GM18907 (cell line): ENCODE measurements around the gene PKDREJ.
"Not testable (repeated sequence)": the region's sequence is repeated elsewhere in the genome, so short reads cannot be mapped to it uniquely, and the experiment has no call there.

Source experiments
- ATAC-seq: cut with Tn5 transposase; IDR thresholded peaks from one replicate; pipeline ENCODE4 v1.9.1; 2021; ENCODE audit warnings: mild to moderate bottlenecking, moderate library complexity; ENCODE audit not compliant: unreplicated experiment

Gene PKDREJ, protein sequence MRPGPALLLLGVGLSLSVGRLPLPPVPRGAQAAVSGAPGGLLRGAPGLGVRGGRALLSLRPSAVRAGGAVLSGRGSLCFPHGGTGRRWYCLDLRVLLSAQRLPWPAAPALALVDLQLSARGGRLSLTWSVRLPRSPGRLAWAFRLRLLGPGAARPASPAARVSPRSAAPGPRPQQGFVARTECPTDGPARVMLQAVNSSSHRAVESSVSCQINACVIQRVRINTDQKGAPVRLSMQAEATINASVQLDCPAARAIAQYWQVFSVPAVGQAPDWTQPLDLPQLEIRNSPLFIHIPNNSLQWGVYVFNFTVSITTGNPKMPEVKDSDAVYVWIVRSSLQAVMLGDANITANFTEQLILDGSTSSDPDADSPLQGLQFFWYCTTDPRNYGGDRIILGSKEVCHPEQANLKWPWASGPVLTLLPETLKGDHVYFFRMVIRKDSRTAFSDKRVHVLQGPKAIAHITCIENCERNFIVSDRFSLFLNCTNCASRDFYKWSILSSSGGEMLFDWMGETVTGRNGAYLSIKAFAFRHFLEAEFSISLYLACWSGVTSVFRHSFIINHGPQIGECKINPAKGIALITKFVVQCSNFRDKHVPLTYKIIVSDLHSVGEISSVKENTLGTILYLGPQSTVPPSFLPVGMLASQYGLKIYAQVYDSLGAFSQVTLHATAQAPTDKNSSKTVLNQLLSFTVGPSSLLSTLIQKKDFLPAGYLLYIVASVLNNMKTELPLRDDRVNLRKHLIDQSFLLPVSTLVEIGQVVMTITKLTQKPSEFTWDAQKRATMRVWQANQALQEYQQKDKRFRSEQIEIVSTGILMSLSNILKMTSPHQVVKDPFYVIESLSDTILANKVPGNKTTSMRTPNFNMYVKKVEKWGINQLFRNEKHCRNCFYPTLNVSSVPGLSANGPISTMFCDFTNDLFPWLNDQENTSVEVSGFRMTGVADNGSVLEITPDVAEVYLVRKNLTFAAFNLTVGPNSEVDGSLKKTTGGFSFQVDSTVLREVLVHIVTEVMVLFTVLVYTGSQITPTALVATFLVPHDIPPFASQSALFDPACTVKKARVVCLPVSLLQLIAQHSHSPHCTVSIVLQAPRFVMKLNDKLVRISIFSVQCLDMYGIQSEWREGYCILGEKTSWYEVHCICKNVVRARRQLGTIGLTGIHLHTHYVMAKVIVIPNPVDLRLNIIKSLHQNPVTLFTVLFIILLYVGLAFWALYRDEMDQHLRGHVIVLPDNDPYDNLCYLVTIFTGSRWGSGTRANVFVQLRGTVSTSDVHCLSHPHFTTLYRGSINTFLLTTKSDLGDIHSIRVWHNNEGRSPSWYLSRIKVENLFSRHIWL (N-terminal part only)

GRCh38 chr22:46263216-46263590 is at the start of gene PKDREJ:
TSS of gene PKDREJ (minus strand) at chr22:46263343. CDS start at chr22:46263322, 21 bp downstream.
- ATAC-seq, result no peak

GRCh38 chr22:46312848-46313247 is 49.7 kb upstream of the PKDREJ start:
- ATAC-seq, result not testable (repeated sequence)

- no peak for ATAC-seq
These were observed 48.9 kb upstream of the PKDREJ start for GRCh38 chr22:46312056-46312455.

- ATAC-seq, result no peak
These were observed 46.5 kb upstream of the PKDREJ start for GRCh38 chr22:46309526-46310085.

DNA sequence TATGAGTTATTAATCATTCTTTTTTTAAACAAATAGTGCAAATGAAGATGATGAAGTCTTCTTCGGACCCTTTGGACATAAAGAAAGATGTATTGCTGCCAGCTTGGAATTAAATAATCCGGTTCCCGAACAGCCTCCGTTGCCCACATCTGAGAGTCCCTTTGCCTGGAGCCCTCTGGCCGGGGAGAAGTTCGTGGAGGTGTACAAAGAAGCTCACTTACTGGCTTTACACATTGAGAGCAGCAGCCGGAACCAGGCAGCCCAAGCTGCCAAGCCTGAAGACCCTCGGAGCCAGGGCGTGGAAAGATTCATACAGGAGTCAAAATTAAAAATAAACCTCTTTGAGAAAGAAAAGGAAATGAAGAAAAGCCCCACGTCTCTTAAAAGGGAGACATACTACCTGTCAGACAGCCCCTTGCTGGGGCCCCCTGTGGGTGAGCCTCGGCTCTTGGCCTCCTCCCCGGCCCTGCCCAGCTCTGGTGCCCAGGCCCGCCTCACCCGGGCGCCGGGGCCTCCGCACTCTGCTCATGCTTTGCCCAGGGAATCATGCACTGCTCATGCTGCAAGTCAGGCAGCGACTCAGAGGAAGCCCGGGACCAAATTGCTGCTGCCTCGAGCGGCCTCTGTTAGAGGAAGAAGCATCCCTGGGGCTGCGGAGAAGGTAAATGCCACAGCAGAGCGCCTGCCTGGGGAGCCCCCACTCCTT is 45.3 kb upstream of the PKDREJ start:
- no peak for ATAC-seq

DNA sequence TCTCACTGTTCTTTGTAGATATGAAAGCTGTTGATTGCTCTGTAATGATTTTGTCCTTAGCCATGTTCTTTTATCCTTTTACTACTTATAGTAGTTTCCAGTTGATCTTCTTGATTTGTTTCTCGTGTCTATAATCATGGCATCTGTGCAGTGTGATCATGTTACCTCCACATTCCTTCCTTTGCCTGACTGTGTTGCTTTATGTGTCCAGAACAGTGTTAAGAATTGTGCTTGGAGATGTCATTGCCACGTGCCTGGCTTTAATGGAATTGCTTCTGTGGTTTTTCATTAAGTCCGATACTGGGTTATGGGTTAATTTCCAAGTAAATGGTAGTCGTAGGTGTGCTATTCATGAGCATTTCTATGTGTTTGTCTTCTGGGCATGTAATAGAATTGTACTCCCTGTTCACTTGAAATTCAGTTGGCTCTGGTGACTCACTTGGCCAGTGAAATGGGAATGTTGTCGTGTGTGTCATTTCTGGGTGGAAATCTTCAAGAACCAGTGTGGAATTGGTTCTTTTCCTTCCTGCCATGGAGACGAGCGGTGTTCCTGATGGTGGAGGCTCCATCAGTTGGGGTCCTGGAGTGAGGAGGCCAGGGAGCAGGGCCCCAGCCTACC is 40.3 kb upstream of the PKDREJ start:
- ATAC-seq, result no peak

DNA sequence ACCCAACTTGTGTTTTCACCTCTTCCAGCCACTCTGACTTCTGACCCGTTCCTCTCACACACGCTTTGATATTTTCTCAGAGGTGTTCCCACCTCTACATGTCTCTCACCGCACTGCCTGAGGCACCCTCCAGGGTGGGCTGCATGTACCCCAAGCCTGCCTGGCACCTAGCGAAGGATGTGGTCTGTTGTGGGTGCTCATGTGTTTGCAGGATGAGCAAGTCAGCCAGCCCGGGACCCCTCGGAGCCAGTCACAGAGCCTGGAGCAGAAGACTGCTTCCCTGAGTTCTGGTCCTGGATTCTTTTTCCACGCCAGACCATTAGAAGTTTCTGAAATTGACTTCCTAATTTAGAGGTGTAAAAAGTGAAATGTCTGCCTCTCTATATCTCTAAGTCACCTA is 37.3 kb upstream of the PKDREJ start:
- no peak for ATAC-seq

DNA sequence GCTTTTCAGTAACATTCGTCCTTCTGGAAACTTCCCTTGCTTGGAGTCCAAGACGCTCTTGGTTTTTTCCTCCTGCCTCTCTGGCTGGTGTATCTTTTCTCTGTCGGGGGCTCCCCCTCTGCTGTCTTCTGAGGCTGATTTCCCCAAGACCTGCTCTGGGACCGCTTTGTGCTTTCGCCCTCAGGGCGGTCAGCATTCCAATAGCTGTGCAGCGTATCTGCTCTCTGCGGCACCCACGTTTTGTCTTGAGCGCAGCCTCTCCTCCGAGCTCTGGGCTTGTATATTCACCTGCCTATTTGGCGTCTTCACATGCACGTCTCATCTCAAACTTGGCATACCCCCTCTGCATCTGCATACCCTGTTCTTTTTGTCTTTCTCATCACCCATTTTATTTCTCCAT is 36.0 kb upstream of the PKDREJ start:
- ATAC-seq, result no peak

- peak; percentile 18 for ATAC-seq
These were observed 34.1 kb upstream of the PKDREJ start for GRCh38 chr22:46297151-46297812.

- ATAC-seq, result peak; percentile 90
These were observed 33.4 kb upstream of the PKDREJ start, which contains the start of gene GTSE1 for GRCh38 chr22:46296257-46297150. TSS of gene GTSE1 (plus strand) at chr22:46296870. CDS start at chr22:46297401, 531 bp downstream.

- ATAC-seq, result no peak
These were observed 32.3 kb upstream of the PKDREJ start for GRCh38 chr22:46295277-46295971.

DNA sequence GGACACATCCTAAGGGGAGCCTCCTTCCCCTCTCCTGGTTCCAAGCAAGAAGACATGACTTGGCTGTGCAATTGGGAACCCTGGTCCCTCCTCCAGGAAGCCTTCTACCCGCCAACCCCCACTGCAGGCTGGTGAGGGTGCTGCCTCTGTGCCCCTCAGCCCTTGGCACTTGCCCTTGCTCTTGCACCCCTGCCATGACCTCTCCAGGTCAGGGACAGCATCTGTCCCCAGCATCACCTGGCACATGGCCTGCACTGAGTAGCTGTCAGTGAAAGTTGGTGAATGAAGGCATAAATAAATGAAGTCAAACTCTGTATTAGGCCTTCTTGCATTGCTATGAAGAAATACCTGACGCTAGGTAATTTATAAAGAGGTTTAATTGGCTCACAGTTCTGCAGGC is 31.6 kb upstream of the PKDREJ start:
- no peak for ATAC-seq

GRCh38 chr22:46293577-46294260 is 30.6 kb upstream of the PKDREJ start:
- no peak for ATAC-seq

- no peak for ATAC-seq
These were observed 29.6 kb upstream of the PKDREJ start for GRCh38 chr22:46292732-46293131.

GRCh38 chr22:46292173-46292572 is 29.0 kb upstream of the PKDREJ start:
- no peak for ATAC-seq

DNA sequence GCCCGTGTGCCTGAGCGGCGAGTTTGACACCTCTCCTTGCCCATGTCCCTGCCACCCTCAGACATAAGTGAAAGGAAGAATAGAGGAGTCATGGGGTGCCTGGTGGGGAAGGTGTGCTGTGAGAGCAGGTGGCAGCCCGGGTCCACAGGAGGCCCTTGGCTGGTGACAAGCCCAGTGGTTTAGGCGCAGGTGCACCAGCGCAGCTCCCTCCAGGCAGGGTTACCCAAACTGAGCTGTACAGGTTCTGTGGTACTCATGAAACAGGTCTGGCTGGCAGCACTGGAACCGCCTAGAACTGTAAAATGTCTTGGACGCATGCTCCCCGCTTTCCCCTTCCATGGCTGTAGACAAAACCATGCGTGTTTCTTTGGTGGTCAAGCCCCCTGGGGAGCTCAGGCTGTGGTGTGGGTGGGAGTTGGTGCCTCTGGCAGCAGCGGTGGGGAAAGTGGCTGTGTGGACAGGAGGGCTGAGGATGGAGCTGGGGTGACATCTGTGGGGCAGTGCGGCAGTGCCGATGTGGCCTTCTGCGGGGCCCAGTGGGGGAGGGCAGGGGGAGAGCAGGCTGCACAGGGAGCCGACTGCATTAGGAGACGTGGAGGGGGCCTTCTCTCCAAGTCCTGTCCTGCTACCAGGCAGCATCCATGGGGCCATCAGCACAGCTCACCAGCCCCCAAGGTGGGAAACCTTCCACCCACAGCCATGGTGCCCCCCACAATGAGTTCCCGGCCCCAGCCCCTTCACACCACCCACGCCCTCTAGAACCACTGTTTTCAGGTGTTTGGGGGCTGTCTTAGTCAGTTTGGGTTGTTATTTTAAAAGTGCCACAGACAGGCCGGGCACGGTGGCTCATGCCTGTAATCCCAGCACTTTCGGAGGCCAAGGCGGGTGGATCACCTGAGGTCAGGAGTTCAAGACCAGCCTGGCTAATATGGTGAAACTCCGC is 28.0 kb upstream of the PKDREJ start:
- no peak for ATAC-seq
